HTR-8/SVneo (cell line): ENCODE data around the gene KPNA2.
A peak's percentile ranks its signal among the peaks of the same experiment; 100 is the strongest.
"Not testable (repeated sequence)": the region's sequence is repeated elsewhere in the genome, so short reads cannot be mapped to it uniquely, and the experiment has no call there.

Experiments
- DNase-seq: peaks from one replicate; pipeline ENCODE4 v3.0.0; 2011; ENCODE audit warnings: low spot score, mixed read lengths; ENCODE audit not compliant: insufficient read length
- FAIRE-seq: peaks from 2 replicates; lab custom pipeline; 2011; peaks lifted over from hg19 to GRCh38; lab: Jason Lieb, UNC

The KPNA2 gene

GRCh38 chr17:68019336-68019674 lies 16.2 kb upstream of the KPNA2 start:
- DNase-seq (no peak), FAIRE-seq (no peak)

- peak; percentile 98 for DNase-seq
- peak; percentile 99 for FAIRE-seq
Measured at GRCh38 chr17:68019675-68020408, 15.7 kb upstream of the KPNA2 start.

GRCh38 chr17:68020409-68020756 lies 15.2 kb upstream of the KPNA2 start:
- FAIRE-seq (no peak), DNase-seq (no peak)

GRCh38 chr17:68020791-68021190 lies 14.7 kb upstream of the KPNA2 start:
- not testable (repeated sequence) for DNase-seq, FAIRE-seq

- DNase-seq (no peak), FAIRE-seq (no peak)
Measured at GRCh38 chr17:68021963-68022362, 13.6 kb upstream of the KPNA2 start.

- not testable (repeated sequence) for FAIRE-seq, DNase-seq
Measured at GRCh38 chr17:68022547-68022946, 13.0 kb upstream of the KPNA2 start.

- no peak for DNase-seq
- FAIRE-seq: no peak
Measured at GRCh38 chr17:68029512-68030215, 5.9 kb upstream of the KPNA2 start.

GRCh38 chr17:68033636-68034451 lies 1.7 kb upstream of the KPNA2 start:
- FAIRE-seq: no peak
- DNase-seq: peak; percentile 86

- FAIRE-seq (no peak), DNase-seq (no peak)
Measured at GRCh38 chr17:68034452-68034776, 1.1 kb upstream of the KPNA2 start.

- FAIRE-seq (no peak), DNase-seq (peak; percentile 93)
Measured at GRCh38 chr17:68035131-68035522, 408 bp upstream of the KPNA2 start.

GRCh38 chr17:68036304-68037147 lies 991 bp downstream of the KPNA2 start:
- no peak for FAIRE-seq
- peak; percentile 35 for DNase-seq

GRCh38 chr17:68047153-68047846 lies 11.8 kb downstream of the KPNA2 start:
- DNase-seq (no peak), FAIRE-seq (no peak)

- not testable (repeated sequence) for DNase-seq, FAIRE-seq
Measured at GRCh38 chr17:68047890-68048542, 12.5 kb downstream of the KPNA2 start.

- FAIRE-seq (no peak), DNase-seq (no peak)
Measured at GRCh38 chr17:68048996-68049395, 13.5 kb downstream of the KPNA2 start.

GRCh38 chr17:68049812-68050437 lies 14.4 kb downstream of the KPNA2 start:
- not testable (repeated sequence) for FAIRE-seq, DNase-seq

- DNase-seq, FAIRE-seq: not testable (repeated sequence)
Measured at GRCh38 chr17:68051321-68052312, 16.1 kb downstream of the KPNA2 start.

GRCh38 chr17:68052810-68053209 lies 17.3 kb downstream of the KPNA2 start:
- DNase-seq: no peak
- FAIRE-seq: no peak
